Fibroblast of skin of left biceps (primary cell): ENCODE results near the gene SCGB2B2.
"Not testable (repeated sequence)": the region's sequence is repeated elsewhere in the genome, so short reads cannot be mapped to it uniquely, and the experiment has no call there.

Source experiments
- DNase-seq, 2 experiments: peaks; one replicate each; pipeline ENCODE4 v3.0.0-alpha.2; 2013; ENCODE audit warnings: low read depth in 2 of 2

SCGB2B2 gene

GRCh38 chr19:34669305-34669704, 7.7 kb downstream of the SCGB2B2 start:
- no peak for DNase-seq

- not testable (repeated sequence) for DNase-seq
Measured at GRCh38 chr19:34668690-34669089, 8.3 kb downstream of the SCGB2B2 start.

GRCh38 chr19:34668077-34668689, 8.8 kb downstream of the SCGB2B2 start:
- DNase-seq: not testable (repeated sequence)

- no peak for DNase-seq
Measured at GRCh38 chr19:34667349-34668076, 9.4 kb downstream of the SCGB2B2 start.

GRCh38 chr19:34666958-34667265, 10.0 kb downstream of the SCGB2B2 start:
- DNase-seq: no peak

GRCh38 chr19:34666200-34666957, 10.6 kb downstream of the SCGB2B2 start:
- DNase-seq: no peak

- DNase-seq: not testable (repeated sequence)
Measured at GRCh38 chr19:34665275-34665674, 11.7 kb downstream of the SCGB2B2 start.

- DNase-seq: no peak
Measured at GRCh38 chr19:34664870-34665269, 12.1 kb downstream of the SCGB2B2 start.

- no peak for DNase-seq
Measured at GRCh38 chr19:34664168-34664567, 12.8 kb downstream of the SCGB2B2 start.

- DNase-seq: no peak
Measured at GRCh38 chr19:34662919-34663318, 14.0 kb downstream of the SCGB2B2 start.

- no peak for DNase-seq
Measured at GRCh38 chr19:34661357-34661756, 15.6 kb downstream of the SCGB2B2 start.

- no peak for DNase-seq
Measured at GRCh38 chr19:34655651-34656050, 21.3 kb downstream of the SCGB2B2 start.

- no peak for DNase-seq
Measured at GRCh38 chr19:34654796-34655195, 22.2 kb downstream of the SCGB2B2 start.

- no peak for DNase-seq
Measured at GRCh38 chr19:34651747-34652146, 25.2 kb downstream of the SCGB2B2 start.

- no peak for DNase-seq
Measured at GRCh38 chr19:34649886-34650543, 26.9 kb downstream of the SCGB2B2 start.

- no peak for DNase-seq
Measured at GRCh38 chr19:34645551-34645950, 31.4 kb downstream of the SCGB2B2 start.

GRCh38 chr19:34644991-34645461, 31.9 kb downstream of the SCGB2B2 start:
- no peak for DNase-seq

GRCh38 chr19:34642241-34642640, 34.7 kb downstream of the SCGB2B2 start:
- DNase-seq: no peak

GRCh38 chr19:34639491-34640085, 37.4 kb downstream of the SCGB2B2 start:
- peak; percentile 33 to 39 for DNase-seq

GRCh38 chr19:34633802-34634201, 43.2 kb downstream of the SCGB2B2 start:
- DNase-seq: no peak
